Ovary (tissue), 9 donors: ENCODE results near the gene TMEM247. TPM values are rescaled to one million over a fixed set of nuclear protein-coding genes. Genes with fewer than 3 reads are reported as not detected.

Experiments used
- DNase-seq, 5 donors: peaks; one replicate each; pipeline ENCODE4 v3.0.0-alpha.2; 2019 to 2020
- H3K27ac ChIP-seq, 2 donors: fragments of 200-600 bp; one replicate each; pipeline versions ENCODE4 v1.5.1 to v1.8.0; 2019 to 2022
- H3K27me3 ChIP-seq: fragments of 200-600 bp; one replicate; pipeline ENCODE4 v1.8.0; 2022
- H3K36me3 ChIP-seq: fragments of 200-600 bp; sonication (generic); one replicate; pipeline ENCODE4 v1.5.1; 2019
- H3K4me1 ChIP-seq: one replicate; pipeline ENCODE4 v1.8.1; 2013; ENCODE audit warnings: mild to moderate bottlenecking, moderate library complexity; ENCODE audit not compliant: insufficient read depth
- H3K4me3 ChIP-seq: fragments of 200-600 bp; sonication (generic); one replicate; pipeline ENCODE4 v1.5.1; 2017
- H3K9me3 ChIP-seq, 2 donors: fragments of 200-600 bp in 1 of 2; sonication (generic) in 1 of 2; one replicate each; pipeline versions ENCODE4 v1.5.1 to v1.8.1; 2013 to 2019; ENCODE audit warnings: mild to moderate bottlenecking in 1 of 2, moderate library complexity in 1 of 2
- EP300 ChIP-seq: sonication (generic); formaldehyde crosslinking; IDR thresholded peaks from one replicate; pipeline ENCODE4 v1.6.1; 2017; ENCODE audit warnings: antibody characterized with exemption
- POLR2A ChIP-seq: fragments of 450-650 bp; IDR thresholded peaks from one replicate; pipeline ENCODE4 v1.6.1; 2017; ENCODE audit warnings: antibody characterized with exemption, mild to moderate bottlenecking, moderate library complexity
- WGBS, 3 donors: extraction: QIAGEN DNeasy Blood & Tissue Kit in 1 of 3; methylation state at CpG; one replicate each; pipeline versions ENCODE4 v1.1.5 to v1.1.7; 2013 to 2017; 5-methylcytosine and 5-hydroxymethylcytosine counted together
- intact Hi-C, 4 donors: fragments of 100-400 bp; cut with DNase I; formaldehyde crosslinking; loops; one replicate each; pipeline versions ENCODE4 v1.11.0 to v1.15.1; 2022 to 2023
- polyA plus RNA-seq, 2 donors: library from polyadenylated mRNA; stranded (reverse); fragments of 200-250 nt in 1 of 2; fragments of 350-450 nt in 1 of 2; fragmentation: Illumina TruSeq in 1 of 2; extraction: RNeasy Lipid Tissue Mini Kit (QIAGEN cat#74804) in 1 of 2; gene quantifications; one replicate each; pipeline ENCODE4 v1.2.3, GENCODE V29; 2013 to 2014
- total RNA-seq, 7 donors: library from RNA; depleted of rRNA in 2 of 7; stranded (reverse); fragments of >200 nt in 2 of 7; fragmentation: NEBNext Ultra II Directional in 3 of 7; extraction: Animal tissue kit (Norgen Biotek cat#: 25700) in 3 of 7; gene quantifications; one replicate each; pipeline versions ENCODE4 v1.1.0 to v1.2.4, GENCODE V29; 2016 to 2023
- TF ChIP-seq, protein P1 (sequence below), 3 donors: fragments of 450-650 bp in 2 of 3; fragments of 200-600 bp in 1 of 3; IDR thresholded peaks; one replicate each; pipeline versions ENCODE4 v1.5.1 to v1.8.0; 2016 to 2022; ENCODE audit warnings: antibody characterized with exemption in 3 of 3, mild to moderate bottlenecking in 1 of 3
- donor health status: DM: no; HTN: no; CAD: no; lungs with moderate emphysema.
- donor health status: DM: no; HTN: no; CAD: no.
- donor health status: Bipolar disorder and iron deficiency.
- donor health status: DM: yes; HTN: yes; CAD: no.
- donor health status: DM: no; HTN: no; CAD: no.
- donor health status: DM: yes; HTN: yes; CAD: no.

Gene TMEM247
- total and polyA plus RNA-seq, 9 donors = not detected

DNA sequence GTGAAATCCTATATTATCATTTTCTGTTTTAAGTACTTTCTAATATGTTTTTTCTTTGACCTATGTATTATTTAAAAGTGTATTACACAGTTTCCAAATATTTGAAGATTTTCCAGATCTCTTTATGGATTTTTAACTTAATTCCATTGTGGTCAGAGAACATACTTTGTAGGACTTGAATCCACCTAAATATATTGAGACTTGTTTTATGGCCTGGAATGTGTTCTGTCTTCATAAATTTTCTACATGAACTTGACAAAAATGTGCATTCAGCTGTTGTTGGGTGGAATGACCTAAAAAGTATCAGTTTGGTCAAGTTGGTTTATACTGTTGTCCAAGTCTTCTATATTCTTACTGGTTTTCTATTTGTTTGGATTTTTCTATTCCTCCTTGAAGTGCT is 33.8 kb upstream of the TMEM247 start:
- no peak overlapping the region for H3K4me3 ChIP-seq
- H3K27ac ChIP-seq = no peak overlapping the region
- no peak for DNase-seq
- no peaks in the 10 kb centered on the region for H3K36me3 ChIP-seq
- H3K9me3 ChIP-seq = no peaks in the 10 kb centered on the region
- no peaks in the 10 kb centered on the region for H3K4me1 ChIP-seq
- no peak for TF ChIP-seq POLR2A
- no peaks in the 10 kb centered on the region for H3K27me3 ChIP-seq
- intact Hi-C loops = no loop called here

DNA sequence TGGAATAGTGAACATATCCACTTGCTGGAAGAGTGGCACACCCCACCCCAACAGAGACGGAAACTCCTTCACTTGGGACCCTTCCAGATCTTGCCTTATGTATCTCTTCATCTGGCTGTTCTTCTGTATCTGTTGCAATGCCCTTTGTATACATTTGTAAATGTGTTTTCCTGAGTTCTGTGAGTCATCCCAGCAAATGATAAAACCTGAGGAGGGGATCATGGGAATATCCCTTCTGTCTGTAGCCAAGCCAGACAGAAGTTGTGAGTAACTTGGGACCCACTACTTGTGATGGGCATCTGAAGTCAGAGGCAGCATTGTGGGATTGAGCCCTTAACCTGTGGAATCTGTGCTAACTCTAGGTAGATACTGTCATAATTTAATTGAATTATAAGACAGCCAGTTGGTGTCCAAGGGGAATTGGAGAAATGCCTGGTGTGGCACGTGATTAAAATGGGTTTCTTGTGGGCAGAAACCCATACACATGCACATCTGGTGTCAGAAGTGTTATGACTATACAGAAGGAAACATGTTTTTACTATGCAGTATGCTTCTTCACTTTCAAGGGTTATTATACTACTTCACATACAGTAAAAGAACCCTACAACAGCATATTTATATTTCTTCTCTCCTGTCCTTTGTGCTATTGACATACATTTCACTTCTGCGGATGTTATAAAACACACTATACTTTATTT is 32.3 kb upstream of the TMEM247 start:
- intact Hi-C loops = no loop called here
- H3K4me1 ChIP-seq = no peaks in the 10 kb centered on the region
- no peak for DNase-seq
- H3K36me3 ChIP-seq = no peaks in the 10 kb centered on the region
- WGBS, 3 donors = 85 to 92% (median 89%) methylated on average over 3 of the region's 3 CpGs
- TF ChIP-seq EP300 (no peak), POLR2A (no peak)
- TF ChIP-seq, protein P1, sequence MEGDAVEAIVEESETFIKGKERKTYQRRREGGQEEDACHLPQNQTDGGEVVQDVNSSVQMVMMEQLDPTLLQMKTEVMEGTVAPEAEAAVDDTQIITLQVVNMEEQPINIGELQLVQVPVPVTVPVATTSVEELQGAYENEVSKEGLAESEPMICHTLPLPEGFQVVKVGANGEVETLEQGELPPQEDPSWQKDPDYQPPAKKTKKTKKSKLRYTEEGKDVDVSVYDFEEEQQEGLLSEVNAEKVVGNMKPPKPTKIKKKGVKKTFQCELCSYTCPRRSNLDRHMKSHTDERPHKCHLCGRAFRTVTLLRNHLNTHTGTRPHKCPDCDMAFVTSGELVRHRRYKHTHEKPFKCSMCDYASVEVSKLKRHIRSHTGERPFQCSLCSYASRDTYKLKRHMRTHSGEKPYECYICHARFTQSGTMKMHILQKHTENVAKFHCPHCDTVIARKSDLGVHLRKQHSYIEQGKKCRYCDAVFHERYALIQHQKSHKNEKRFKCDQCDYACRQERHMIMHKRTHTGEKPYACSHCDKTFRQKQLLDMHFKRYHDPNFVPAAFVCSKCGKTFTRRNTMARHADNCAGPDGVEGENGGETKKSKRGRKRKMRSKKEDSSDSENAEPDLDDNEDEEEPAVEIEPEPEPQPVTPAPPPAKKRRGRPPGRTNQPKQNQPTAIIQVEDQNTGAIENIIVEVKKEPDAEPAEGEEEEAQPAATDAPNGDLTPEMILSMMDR (IDR thresholded peaks at IDR 0.05) = no peak
- no peaks in the 10 kb centered on the region for H3K9me3 ChIP-seq
- no peak overlapping the region for H3K4me3 ChIP-seq
- H3K27me3 ChIP-seq = no peaks in the 10 kb centered on the region
- no peak overlapping the region for H3K27ac ChIP-seq

DNA sequence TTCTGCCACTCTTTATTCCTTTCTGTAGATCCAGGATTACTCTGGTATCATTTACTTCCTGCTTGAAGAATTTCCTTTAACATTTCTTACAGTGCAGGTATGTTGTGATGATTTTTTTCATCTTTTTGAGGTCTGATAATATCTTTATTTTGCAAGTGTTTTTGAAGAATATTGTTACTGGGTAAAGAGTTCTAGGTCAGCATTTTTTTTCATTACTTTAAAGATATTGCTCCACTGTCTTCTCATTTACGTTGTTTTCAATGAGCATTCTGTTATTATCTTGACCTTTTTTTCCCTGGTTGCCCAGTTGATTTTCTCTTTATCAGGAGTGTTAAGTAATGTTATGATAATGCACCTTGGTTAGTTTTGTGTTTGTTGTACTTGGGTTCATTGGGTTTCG is 31.7 kb upstream of the TMEM247 start:
- WGBS, 3 donors = 81 to 85% (median 82%) methylated on average over 2 of the region's 2 CpGs
- no peak for TF ChIP-seq EP300
- TF ChIP-seq, protein P1 (IDR thresholded peaks at IDR 0.05) = no peak
- TF ChIP-seq POLR2A = no peak

DNA sequence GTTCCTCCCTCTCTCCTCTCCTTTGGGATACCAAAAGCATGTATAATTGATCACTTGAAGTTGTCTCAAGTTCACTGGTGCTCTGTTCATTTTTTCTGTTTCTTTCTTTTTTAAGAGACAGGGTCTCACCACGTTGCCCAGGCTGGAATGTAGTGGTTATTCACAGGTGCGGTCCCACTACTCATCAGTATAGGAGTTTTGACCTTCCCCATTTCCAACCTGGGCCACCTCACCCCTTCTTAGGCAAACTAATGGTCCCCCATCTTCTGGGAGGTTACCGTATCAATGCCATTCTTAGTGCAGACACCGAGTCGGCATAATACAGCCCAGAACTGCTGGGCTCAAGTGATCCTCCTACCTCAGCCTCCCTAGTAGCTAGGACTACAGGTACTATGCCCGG is 31.3 kb upstream of the TMEM247 start:
- intact Hi-C loops = no loop called here
- TF ChIP-seq, protein P1 (IDR thresholded peaks at IDR 0.05) = no peak
- no peak overlapping the region for H3K27ac ChIP-seq

More for the DNA sequence above, 31.7 kb upstream of the TMEM247 start:
- no peak for DNase-seq
- Histone ChIP-seq H3K4me1 (no peaks in the 10 kb centered on the region), H3K27ac (no peak overlapping the region), H3K36me3 (no peaks in the 10 kb centered on the region), H3K4me3 (no peak overlapping the region), H3K9me3 (no peaks in the 10 kb centered on the region), H3K27me3 (no peaks in the 10 kb centered on the region)
- intact Hi-C loops = no loop called here

DNA sequence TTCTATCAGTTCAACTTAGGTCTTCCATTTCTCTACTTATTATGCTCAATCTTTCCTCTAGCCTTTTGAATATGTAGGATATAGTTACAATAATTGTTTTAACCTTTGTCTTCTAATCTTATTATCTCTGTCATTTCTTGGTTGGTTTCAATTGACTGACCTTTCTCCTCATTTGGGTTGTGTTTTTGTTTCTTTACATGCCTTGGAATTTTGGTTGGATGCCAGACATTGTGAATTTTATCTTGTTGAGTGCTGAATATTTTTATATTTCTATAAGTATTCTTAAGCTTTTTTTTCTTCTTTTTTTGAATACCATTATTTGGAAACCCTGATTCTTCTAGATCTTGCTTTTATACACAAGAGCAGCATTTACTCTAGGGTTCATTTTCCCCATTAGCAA is 30.7 kb upstream of the TMEM247 start:
- H3K36me3 ChIP-seq = no peaks in the 10 kb centered on the region
- TF ChIP-seq EP300 = no peak
- TF ChIP-seq, protein P1 (IDR thresholded peaks at IDR 0.05) = no peak
- no peak for TF ChIP-seq POLR2A
- no peak overlapping the region for H3K4me3 ChIP-seq
- DNase-seq = no peak
- no peaks in the 10 kb centered on the region for H3K27me3 ChIP-seq
- H3K4me1 ChIP-seq = no peaks in the 10 kb centered on the region
- no peak overlapping the region for H3K27ac ChIP-seq
- H3K9me3 ChIP-seq = no peaks in the 10 kb centered on the region
- intact Hi-C loops = no loop called here

More for the DNA sequence above, 31.3 kb upstream of the TMEM247 start:
- DNase-seq = no peak
- no peak overlapping the region for H3K4me3 ChIP-seq
- no peaks in the 10 kb centered on the region for H3K4me1 ChIP-seq
- WGBS, 3 donors = 91 to 96% (median 94%) methylated on average over 6 of the region's 6 CpGs
- H3K36me3 ChIP-seq = no peaks in the 10 kb centered on the region
- no peaks in the 10 kb centered on the region for H3K27me3 ChIP-seq
- H3K9me3 ChIP-seq = no peaks in the 10 kb centered on the region
